Measurements from ENCODE around the gene TGM2. TPM values are rescaled to one million over a fixed set of nuclear protein-coding genes. Genes with fewer than 3 reads are reported as not detected.

The TGM2 gene
- total and polyA plus RNA-seq, 9 of the 15 experiments (the other 6 are each of a cell fraction or from before 2014, with no cell fraction given), result 5.5 to 78.5 (median 37.6) TPM

- TF ChIP-seq ZFPM2 (CRISPR knock-in tag; IDR thresholded peaks at IDR 0.05) (no peak), ZBTB33 (CRISPR knock-in tag; IDR thresholded peaks at IDR 0.05) (no peak), NR0B1 (IDR thresholded peaks at IDR 0.05; ENCODE audit: partially characterized antibody) (no peak), NCOR1 (IDR thresholded peaks at IDR 0.05) (peak; percentile 17; the same call in 1 of the 2 replicates), ZNF124 (CRISPR knock-in tag; IDR thresholded peaks at IDR 0.05) (no peak), ZHX1 (conservative IDR thresholded peaks at IDR 0.05; ENCODE audit: low read length) (no peak), KDM5B (IDR thresholded peaks at IDR 0.05; ENCODE audit: insufficient replicate concordance, low read depth, low read length) (peak; percentile 45), NFXL1 (CRISPR knock-in tag; IDR thresholded peaks at IDR 0.05) (no peak), PHF21A (IDR thresholded peaks at IDR 0.05; ENCODE audit: borderline replicate concordance, low read depth) (peak; percentile 61; the same call in 1 of the 2 replicates), ZC3H11A (IDR thresholded peaks at IDR 0.05; ENCODE audit: low read depth, low read length) (no peak), HMG20B (CRISPR knock-in tag; IDR thresholded peaks at IDR 0.05) (no peak), PTTG1 (tag; IDR thresholded peaks at IDR 0.05; ENCODE audit: low read depth) (no peak), SMAD3 (CRISPR knock-in tag; conservative IDR thresholded peaks at IDR 0.05) (no peak), ZBTB26 (CRISPR knock-in tag; IDR thresholded peaks at IDR 0.05) (peak; percentile 80), PURB (CRISPR knock-in tag; IDR thresholded peaks at IDR 0.05; ENCODE audit: low read depth) (no peak), TOE1 (IDR thresholded peaks at IDR 0.05; ENCODE audit: borderline replicate concordance) (peak; percentile 70; the same call in 1 of the 2 replicates), TOE1 (CRISPR knock-in tag; IDR thresholded peaks at IDR 0.05; ENCODE audit: borderline replicate concordance, low read depth) (no peak), CREB3 (tag; conservative IDR thresholded peaks at IDR 0.05; ENCODE audit: low read depth) (no peak), SP1 (CRISPR knock-in tag; IDR thresholded peaks at IDR 0.05) (peak; percentile 64; the same call in 1 of the 2 replicates)
Measured at GRCh38 chr20:38165089-38165965, at the start of gene TGM2 (continued).
